Endothelial cell of umbilical vein (primary cell): Measurements from ENCODE around the gene CLBA1. TPM values are rescaled to one million over a fixed set of nuclear protein-coding genes. Genes with fewer than 3 reads are reported as not detected.

ENCODE experiments used
- BruUV-seq: library from RNA; stranded (reverse); fragments of 400-500 nt; replicated peaks from 2 replicates; lab custom pipeline; 2021; lab: Mats Ljungman, UMichigan
- CTCF ChIA-PET: fragments of 300-600, 350-600 bp; sonication (Branson Sonifier 250); formaldehyde crosslinking; loops from one replicate; lab custom pipeline; 2021; ENCODE audit warnings: antibody characterized with exemption, inconsistent platforms; lab: Charles Lee
- POLR2A ChIA-PET: fragments of 300-600, 350-600 bp; sonication (Branson Sonifier 250); formaldehyde crosslinking; loops from one replicate; lab custom pipeline; 2021; ENCODE audit warnings: antibody characterized with exemption, inconsistent platforms; lab: Charles Lee
- DNase-seq: peaks from one replicate; pipeline ENCODE4 v3.0.0-alpha.2; 2011; ENCODE audit warnings: low read depth, low spot score
- FAIRE-seq: peaks from 2 replicates; lab custom pipeline; 2011; peaks lifted over from hg19 to GRCh38; lab: Jason Lieb, UNC
- H2AFZ ChIP-seq: 2 replicates; pipeline ENCODE4 v1.6.0; 2012; ENCODE audit warnings: low read depth, low read length, control low read depth, inconsistent platforms
- H3K27ac ChIP-seq: 2 replicates; pipeline ENCODE4 v1.5.1; 2011; ENCODE audit warnings: low read depth, mild to moderate bottlenecking, control low read depth, low read length, moderate library complexity; ENCODE audit not compliant: insufficient read depth
- H3K27me3 ChIP-seq, 2 experiments: 2 replicates each; pipeline versions ENCODE4 v1.6.0 to v1.6.1; 2011; ENCODE audit warnings: low read length in 2 of 2, mixed read lengths in 1 of 2; ENCODE audit not compliant: control insufficient read depth in 2 of 2, insufficient read depth in 2 of 2
- H3K36me3 ChIP-seq, 2 experiments: 2 replicates in 1 of 2; 3 replicates in 1 of 2; pipeline ENCODE4 v1.5.1; 2011; ENCODE audit warnings: low read length in 2 of 2, mild to moderate bottlenecking in 1 of 2, moderate library complexity in 1 of 2; ENCODE audit not compliant: control insufficient read depth in 2 of 2, insufficient read depth in 2 of 2; ENCODE audit errors: extremely low read depth in 1 of 2
- H3K4me1 ChIP-seq: 3 replicates; pipeline ENCODE4 v1.5.1; 2011; ENCODE audit warnings: mild to moderate bottlenecking, low read length; ENCODE audit not compliant: control insufficient read depth, insufficient read depth; ENCODE audit errors: extremely low read depth
- H3K4me2 ChIP-seq: 2 replicates; pipeline ENCODE4 v1.6.1; 2011; ENCODE audit warnings: low read length, control low read depth, mixed read lengths; ENCODE audit not compliant: insufficient read depth
- H3K4me3 ChIP-seq, 3 experiments: fragments of 200-600 bp in 1 of 3; sonication (generic), shearing (Covaris generic) in 1 of 3; replicated peaks in 1 of 3; 2 replicates each; pipeline ENCODE4 v1.5.1; 2011 to 2016; ENCODE audit warnings: control low read depth in 3 of 3, low read length in 3 of 3, mild to moderate bottlenecking in 2 of 3, inconsistent platforms in 1 of 3, low read depth in 1 of 3, moderate library complexity in 1 of 3; ENCODE audit not compliant: insufficient read depth in 1 of 3
- H3K79me2 ChIP-seq: 2 replicates; pipeline ENCODE4 v1.6.0; 2012; ENCODE audit warnings: low read length, inconsistent platforms; ENCODE audit not compliant: control insufficient read depth, insufficient read depth
- H3K9ac ChIP-seq: replicated peaks from 2 replicates; pipeline ENCODE3; 2011; ENCODE audit warnings: low read length, control low read depth; ENCODE audit not compliant: insufficient read depth; ENCODE audit errors: extremely low read depth
- H3K9me1 ChIP-seq: replicated peaks from 3 replicates; pipeline ENCODE4 v1.6.0; 2011; ENCODE audit warnings: mild to moderate bottlenecking, low read length; ENCODE audit not compliant: control insufficient read depth, insufficient read depth; ENCODE audit errors: extremely low read depth
- H3K9me3 ChIP-seq: replicated peaks from 2 replicates; pipeline ENCODE4 v1.5.1; 2012; ENCODE audit warnings: low read length, inconsistent platforms; ENCODE audit not compliant: control insufficient read depth, insufficient read depth
- H4K20me1 ChIP-seq: replicated peaks from 2 replicates; pipeline ENCODE3; 2011; ENCODE audit warnings: mild to moderate bottlenecking, low read length; ENCODE audit not compliant: control insufficient read depth, insufficient read depth; ENCODE audit errors: extremely low read depth
- EZH2 ChIP-seq: IDR thresholded peaks from 2 replicates; pipeline ENCODE4 v1.6.1; 2012; ENCODE audit warnings: borderline replicate concordance, low read depth, mild to moderate bottlenecking, moderate library complexity, low read length, inconsistent platforms; ENCODE audit not compliant: severe bottlenecking
- FOS ChIP-seq: IDR thresholded peaks from 2 replicates; pipeline ENCODE4 v1.6.1; 2011; ENCODE audit warnings: mild to moderate bottlenecking, low read length, moderate library complexity, borderline replicate concordance; ENCODE audit not compliant: insufficient read depth
- GATA2 ChIP-seq: IDR thresholded peaks from 2 replicates; pipeline ENCODE4 v1.7.0; 2011; ENCODE audit warnings: low read depth, mild to moderate bottlenecking, moderate library complexity, mixed read lengths, low read length; ENCODE audit not compliant: insufficient read length, insufficient read depth
- JUN ChIP-seq: IDR thresholded peaks from 2 replicates; pipeline ENCODE4 v1.6.1; 2011; ENCODE audit warnings: borderline replicate concordance, low read depth; ENCODE audit not compliant: insufficient read length, insufficient read depth
- MYC ChIP-seq: IDR thresholded peaks from one replicate; pipeline ENCODE4 v1.6.1; 2011; ENCODE audit warnings: mild to moderate bottlenecking, low read depth, low read length
- POLR2A ChIP-seq: IDR thresholded peaks from 2 replicates; pipeline ENCODE4 v1.6.1; 2012; ENCODE audit warnings: low read depth, mild to moderate bottlenecking, control low read depth, low read length
- POLR2AphosphoS5 ChIP-seq: IDR thresholded peaks from 2 replicates; pipeline ENCODE4 v1.6.1; 2012; ENCODE audit warnings: low read depth, mild to moderate bottlenecking, control low read depth, low read length, moderate library complexity; ENCODE audit not compliant: insufficient read depth
- dilution Hi-C: fragments of 300-500 bp; cut with MboI; formaldehyde crosslinking; loops from one replicate; pipeline ENCODE4 v1.15.0; 2019; ENCODE audit warnings: low sequenced_read_pairs; ENCODE audit not compliant: extremely low pct_ligation_motif_present
- intact Hi-C: fragments of 100-400 bp; cut with micrococcal nuclease; formaldehyde crosslinking; loops from one replicate; pipeline ENCODE4 v1.10.0; 2022
- polyA plus RNA-seq, 4 experiments: library from polyadenylated mRNA; depleted of rRNA in 3 of 4; stranded (reverse) in 3 of 4; unstranded in 1 of 4; fragments of >200 nt; gene quantifications; 2 replicates each; pipeline versions ENCODE4 v1.2.1 to v1.2.3, GENCODE V29; 2011 to 2012; ENCODE audit warnings: missing spikeins in 1 of 4
- total RNA-seq: library from RNA; stranded (reverse); gene quantifications from 2 replicates; pipeline ENCODE4 v1.2.3, GENCODE V29; 2021
- TF ChIP-seq, protein P1 (sequence below): IDR thresholded peaks from 2 replicates; pipeline ENCODE4 v1.6.1; 2011; ENCODE audit not compliant: insufficient read depth, insufficient read length
- TF ChIP-seq, protein P2 (sequence below), 2 donors: IDR thresholded peaks; 1 replicate in 1 of 2; 2 replicates in 1 of 2; pipeline ENCODE4 v1.5.1; 2011; ENCODE audit warnings: low read length in 2 of 2, mild to moderate bottlenecking in 2 of 2, moderate library complexity in 2 of 2, control low read depth in 1 of 2, inconsistent platforms in 1 of 2, low read depth in 1 of 2; ENCODE audit not compliant: insufficient read depth in 1 of 2; ENCODE audit errors: extremely low read depth in 1 of 2

The CLBA1 gene
- total and polyA plus RNA-seq, 2 donors (not counting 3 experiments of a cell fraction or from before 2014, with no cell fraction given): 5.2 to 5.3 TPM

DNA sequence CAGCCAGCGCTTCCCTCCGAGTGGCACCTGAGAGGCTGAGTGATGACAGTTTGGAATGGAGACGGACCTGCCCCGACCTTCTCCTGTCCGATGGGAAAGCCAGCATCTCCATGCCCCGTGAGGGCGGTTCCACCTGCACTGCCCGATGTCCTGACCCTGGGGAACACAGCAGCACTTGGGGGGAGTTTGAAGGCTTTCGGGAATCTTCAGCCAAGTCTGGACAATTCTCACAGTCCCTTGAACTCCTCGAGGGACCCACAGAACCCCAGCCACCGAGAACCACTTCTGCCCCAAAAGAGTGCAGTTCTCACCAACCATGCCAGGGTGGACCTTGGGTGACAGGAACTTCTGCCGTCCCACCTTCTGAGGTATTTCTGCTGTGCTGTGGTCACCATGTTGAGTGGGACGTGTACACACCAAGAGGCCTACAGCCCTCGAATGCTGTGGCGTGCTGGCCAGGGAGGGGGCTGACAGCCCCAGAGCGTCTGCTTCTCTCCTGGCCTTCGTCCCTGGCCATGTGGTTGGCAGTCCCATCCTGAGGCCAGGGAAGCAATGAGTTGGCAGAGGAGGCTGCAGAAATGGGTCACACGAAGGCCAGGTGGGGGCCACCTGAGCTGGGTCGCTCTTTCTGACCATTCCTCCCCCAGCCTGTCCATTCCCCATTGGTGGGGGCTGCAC, 1.0 kb downstream of the CLBA1 start:
- Histone ChIP-seq H3K9me1 (no peaks in the 10 kb centered on the region), H3K27me3 (no peaks in the 10 kb centered on the region), H2AFZ (no peak overlapping the region), H3K36me3 (peaks cover 0 to 1% of the 10 kb centered on the region in 2 experiments), H3K4me3 (peak overlapping the region in 2 of 3 experiments; percentile 65 to 67), H3K4me2 (peak overlapping the region; percentile 45), H3K79me2 (no peaks in the 10 kb centered on the region), H3K9me3 (no peaks in the 10 kb centered on the region), H3K27ac (no peak overlapping the region), H3K4me1 (peaks cover 4% of the 10 kb centered on the region), H4K20me1 (no peaks in the 10 kb centered on the region), H3K9ac (no peak overlapping the region)
- DNase-seq (no peak), FAIRE-seq (no peak)
- intact Hi-C loops: no loop called here
- TF ChIP-seq, protein P1, sequence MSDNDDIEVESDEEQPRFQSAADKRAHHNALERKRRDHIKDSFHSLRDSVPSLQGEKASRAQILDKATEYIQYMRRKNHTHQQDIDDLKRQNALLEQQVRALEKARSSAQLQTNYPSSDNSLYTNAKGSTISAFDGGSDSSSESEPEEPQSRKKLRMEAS: no peak
- TF ChIP-seq POLR2A: no peak
- no peak for TF ChIP-seq FOS
- TF ChIP-seq GATA2: no peak
- TF ChIP-seq EZH2: no peak
- TF ChIP-seq, protein P2, sequence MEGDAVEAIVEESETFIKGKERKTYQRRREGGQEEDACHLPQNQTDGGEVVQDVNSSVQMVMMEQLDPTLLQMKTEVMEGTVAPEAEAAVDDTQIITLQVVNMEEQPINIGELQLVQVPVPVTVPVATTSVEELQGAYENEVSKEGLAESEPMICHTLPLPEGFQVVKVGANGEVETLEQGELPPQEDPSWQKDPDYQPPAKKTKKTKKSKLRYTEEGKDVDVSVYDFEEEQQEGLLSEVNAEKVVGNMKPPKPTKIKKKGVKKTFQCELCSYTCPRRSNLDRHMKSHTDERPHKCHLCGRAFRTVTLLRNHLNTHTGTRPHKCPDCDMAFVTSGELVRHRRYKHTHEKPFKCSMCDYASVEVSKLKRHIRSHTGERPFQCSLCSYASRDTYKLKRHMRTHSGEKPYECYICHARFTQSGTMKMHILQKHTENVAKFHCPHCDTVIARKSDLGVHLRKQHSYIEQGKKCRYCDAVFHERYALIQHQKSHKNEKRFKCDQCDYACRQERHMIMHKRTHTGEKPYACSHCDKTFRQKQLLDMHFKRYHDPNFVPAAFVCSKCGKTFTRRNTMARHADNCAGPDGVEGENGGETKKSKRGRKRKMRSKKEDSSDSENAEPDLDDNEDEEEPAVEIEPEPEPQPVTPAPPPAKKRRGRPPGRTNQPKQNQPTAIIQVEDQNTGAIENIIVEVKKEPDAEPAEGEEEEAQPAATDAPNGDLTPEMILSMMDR (IDR thresholded peaks at IDR 0.05; ENCODE audit: extremely low read depth in 1 of 2, insufficient read depth in 1 of 2, low read depth in 1 of 2, low read length in 2 of 2): no peak
- no peak for TF ChIP-seq POLR2AphosphoS5
- TF ChIP-seq JUN: no peak
- TF ChIP-seq MYC: no peak
- BruUV-seq: no TSS peak
- dilution Hi-C loops: no loop called here
- ChIA-PET CTCF (interaction anchor here (1.7 to 3.7 kb wide), 2 partner anchors 59 to 61 kb away, joined by 3 to 21 read pairs; no protein-coding TSS in a partner anchor), POLR2A (no interaction called here)
